GM19455 (cell line): ENCODE results near the gene RGMB.
A peak's percentile ranks its signal among the peaks of the same experiment; 100 is the strongest.

Source experiments
- ATAC-seq: cut with Tn5 transposase; IDR thresholded peaks from one replicate; pipeline ENCODE4 v1.9.1; 2021; ENCODE audit not compliant: unreplicated experiment

RGMB gene

GRCh38 chr5:98784411-98784810 is 10.9 kb downstream of the RGMB start:
- no peak for ATAC-seq

DNA sequence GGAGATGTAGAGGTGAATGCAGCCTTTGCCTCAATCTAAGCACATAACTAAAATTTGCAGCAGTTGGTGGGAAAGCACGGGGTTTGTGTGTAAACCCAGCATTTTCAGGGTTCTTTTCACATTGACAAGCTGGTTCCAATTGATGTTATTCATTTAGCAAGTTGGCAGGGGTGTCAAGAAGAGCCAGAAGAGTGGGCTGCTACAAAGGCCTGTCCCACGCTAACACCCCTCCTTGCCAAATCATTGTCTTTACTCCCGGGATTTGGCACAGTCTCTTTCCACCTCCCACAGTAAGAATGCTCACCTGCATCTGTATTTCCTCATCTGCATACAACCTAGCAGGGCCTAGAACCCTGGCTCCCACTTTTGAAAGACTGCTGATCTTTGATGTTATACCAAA is 11.8 kb downstream of the RGMB start:
- ATAC-seq, result no peak

DNA sequence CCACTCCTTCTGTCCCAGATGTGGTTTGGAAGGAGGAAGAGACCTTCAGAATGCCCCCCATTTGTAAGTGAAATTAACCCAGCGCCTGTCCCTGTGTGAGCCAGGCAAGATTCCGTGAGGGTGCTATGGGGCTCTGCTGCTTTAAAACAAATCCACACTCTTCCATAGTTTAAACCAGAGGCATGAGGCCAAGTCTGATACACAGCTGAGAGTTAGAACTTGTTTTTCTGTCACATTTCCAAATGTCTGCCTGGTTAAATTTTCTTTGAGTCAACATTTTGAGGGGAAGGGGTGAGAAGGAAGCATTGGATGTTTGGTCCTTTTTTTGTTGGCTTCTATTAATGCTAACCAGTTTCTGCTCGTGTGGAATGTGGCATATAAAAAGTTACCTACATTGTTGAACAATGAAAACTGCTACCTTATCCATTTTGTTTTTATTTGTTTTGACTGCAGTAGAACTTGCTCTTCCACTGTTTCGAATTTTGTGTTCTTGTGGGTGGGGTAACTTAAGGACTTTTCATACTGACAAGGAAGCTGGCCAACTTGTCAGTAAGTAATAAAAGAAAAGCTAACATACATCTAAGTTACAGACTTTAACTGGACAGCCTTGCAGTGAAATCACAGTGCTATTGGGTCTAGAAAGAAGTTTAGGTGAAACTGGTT is 12.9 kb downstream of the RGMB start:
- ATAC-seq, result no peak

DNA sequence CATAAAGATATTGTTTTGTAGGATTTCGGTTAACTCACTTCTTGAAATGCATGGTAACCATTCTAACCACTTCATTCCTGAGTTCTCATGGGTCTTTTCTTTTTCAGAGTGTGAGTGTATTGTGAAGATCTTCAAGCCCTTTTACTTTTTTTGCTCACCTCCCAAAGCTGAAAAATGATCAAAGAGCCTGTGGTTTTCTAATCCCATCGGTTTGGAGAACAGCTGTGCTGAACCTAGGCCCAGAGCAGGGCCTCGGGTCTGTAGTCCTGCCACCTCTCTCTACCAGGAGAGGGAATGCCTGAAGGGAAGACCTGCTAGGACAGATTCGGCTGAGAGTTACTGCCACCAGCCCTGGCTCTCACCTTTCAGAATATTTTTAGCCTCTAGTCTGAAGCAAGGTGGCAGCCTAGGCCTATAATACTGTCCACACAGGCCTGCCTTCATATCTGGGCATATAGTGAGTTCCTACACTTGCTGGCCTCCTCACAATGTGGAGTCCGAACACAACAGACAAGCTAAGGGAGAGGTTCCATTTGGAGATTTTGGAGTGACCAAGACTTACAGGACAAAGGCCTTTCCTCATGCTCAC is 13.8 kb downstream of the RGMB start:
- ATAC-seq, result no peak

DNA sequence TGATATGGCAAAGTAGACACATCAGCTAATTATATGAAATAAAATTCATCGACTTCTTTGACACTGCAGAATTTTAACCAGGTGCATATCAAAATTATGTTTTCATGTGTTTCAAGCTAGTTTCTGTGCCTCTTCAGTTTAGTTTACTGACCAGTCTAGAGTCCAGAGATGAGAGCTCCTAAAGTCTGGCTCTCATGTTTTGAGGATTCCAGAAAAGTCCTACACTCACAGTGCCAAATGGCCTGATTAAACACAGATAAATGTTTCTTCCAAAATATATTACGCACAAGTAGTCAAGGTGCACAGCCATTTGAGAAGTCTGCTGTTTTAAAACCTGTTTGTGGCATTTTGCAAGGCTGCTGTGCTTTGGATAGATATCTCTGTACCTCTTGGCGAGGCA is 15.6 kb downstream of the RGMB start:
- no peak for ATAC-seq

GRCh38 chr5:98791001-98791519 is 17.6 kb downstream of the RGMB start:
- no peak for ATAC-seq

DNA sequence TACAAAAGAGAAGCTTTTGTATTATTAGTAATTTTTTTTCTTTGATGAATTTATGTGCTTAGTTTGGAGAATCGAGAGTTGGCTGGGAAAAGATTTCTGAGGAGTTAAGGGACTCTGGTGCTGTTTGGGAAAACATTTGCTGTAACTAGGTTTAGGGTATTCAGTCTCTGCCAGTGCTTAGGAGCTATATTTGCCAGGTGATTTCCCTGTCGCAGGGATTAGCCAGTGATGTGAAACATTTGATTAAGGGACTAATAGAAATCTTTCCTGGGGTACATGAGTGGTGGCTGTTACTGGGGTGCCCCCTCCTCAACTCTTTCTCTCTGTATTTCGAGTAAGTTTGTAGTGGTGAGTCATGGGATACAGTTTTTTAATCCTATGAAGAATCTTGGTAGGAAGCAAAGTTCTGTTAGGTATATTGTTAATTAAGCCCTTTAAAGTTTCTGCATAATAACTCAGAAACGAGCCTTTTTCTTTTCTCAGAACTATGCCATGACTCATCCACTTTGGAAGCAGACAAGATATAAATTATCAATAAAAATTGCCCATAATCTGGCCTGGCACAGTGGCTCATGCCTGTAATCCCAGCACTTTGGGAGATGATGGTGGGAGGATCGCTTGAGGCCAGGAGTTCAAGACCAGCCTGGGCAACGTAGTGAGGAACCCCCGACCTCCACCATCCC is 18.6 kb downstream of the RGMB start:
- no peak for ATAC-seq

- no peak for ATAC-seq
These were observed 19.8 kb downstream of the RGMB start for GRCh38 chr5:98793223-98793622.

DNA sequence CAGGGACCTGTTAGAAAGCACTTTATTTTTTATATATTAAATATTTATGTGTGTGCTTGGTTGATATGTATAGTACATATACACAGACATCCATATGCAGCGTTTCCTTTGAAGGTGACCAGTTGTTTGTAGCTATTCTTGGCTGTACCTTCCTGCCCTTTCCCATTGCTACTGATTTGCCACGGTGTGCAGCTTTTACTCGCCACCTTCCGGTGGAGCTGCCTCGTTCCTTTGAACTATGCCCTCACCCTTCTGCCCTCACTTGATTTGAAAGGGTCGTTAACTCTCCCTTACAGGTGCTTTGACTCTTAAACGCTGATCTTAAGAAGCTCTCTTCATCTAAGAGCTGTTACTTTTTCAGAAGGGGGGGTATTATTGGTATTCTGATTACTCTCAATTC is 20.5 kb downstream of the RGMB start:
- ATAC-seq, result no peak

- ATAC-seq, result no peak
These were observed 21.1 kb downstream of the RGMB start for GRCh38 chr5:98794414-98795080.

- no peak for ATAC-seq
These were observed 21.8 kb downstream of the RGMB start for GRCh38 chr5:98795243-98795642.

DNA sequence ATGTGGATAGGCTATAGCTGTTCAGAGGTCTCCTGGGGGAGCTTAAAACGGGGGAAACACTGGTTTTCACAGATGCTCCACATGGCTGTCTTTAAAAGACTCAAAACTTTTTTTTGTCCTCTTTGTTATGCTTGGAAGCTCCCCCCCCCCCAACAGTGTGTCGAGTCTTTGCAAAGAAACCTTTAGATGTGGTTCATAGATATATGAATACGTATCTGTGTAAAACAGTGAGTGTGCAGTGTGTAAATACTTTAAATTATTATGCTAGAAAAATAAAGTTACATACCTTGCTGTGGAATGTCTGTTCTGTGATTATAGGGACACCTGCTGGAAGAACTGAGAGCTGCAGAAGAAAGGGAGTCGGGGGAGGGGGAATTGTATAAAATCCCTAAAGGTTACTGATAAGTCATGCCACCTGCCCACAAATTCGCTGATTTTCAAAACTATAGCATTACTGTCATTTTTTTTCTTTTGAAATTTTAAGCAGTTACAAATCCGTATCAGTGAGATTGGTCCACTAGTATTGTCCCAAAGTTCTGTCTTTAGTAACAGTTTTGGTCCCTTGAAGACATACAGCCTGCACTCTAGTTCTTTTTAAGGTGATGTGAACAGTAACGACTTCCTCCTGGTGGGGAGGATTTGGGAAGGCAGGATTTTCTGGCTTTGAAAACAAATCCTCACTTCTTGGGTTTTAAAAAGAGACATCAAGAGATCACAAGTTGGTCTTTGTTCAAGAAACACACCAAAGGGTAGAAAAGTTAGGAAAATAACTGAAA is 22.9 kb downstream of the RGMB start:
- peak; percentile 88 for ATAC-seq

DNA sequence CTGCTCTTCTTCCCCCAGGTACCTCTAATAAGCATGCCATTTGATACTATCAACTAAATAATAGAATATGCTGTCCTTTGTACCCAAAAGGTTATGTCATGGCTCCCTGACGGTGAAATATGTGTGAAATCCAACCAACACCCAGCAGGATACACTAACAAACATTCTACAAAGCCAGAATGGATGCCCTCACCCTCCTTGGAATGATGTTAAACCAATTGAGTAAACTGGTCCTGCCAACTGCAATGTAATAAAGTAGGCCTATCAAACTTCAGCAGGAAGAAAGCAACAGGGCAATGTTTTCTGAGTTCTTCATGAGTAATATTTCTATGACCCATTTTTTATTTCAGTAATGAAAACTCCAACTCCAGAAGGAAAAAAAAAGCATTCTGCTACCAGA is 24.9 kb downstream of the RGMB start:
- ATAC-seq, result no peak

DNA sequence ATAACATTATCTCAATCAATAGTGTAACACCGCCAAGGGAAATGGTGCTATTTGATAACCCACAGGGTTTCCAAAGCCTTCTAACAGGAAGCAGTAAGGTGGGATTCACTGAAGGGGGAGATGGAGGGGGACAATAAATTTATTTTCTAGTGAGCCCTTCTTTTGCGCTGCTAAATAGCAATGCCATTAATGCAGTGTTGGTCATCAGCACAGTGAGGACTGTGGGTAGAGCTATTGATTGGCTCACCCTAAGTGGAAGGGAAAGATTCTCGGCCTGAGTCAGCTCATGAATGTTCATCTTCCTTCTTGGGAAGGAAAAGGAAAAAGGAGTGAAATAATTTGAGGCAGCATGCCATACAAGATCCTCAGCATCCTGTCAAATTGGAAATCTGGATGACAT is 25.4 kb downstream of the RGMB start:
- ATAC-seq, result no peak

GRCh38 chr5:98804066-98804465 is 30.6 kb downstream of the RGMB start:
- ATAC-seq, result no peak

- no peak for ATAC-seq
These were observed 31.6 kb downstream of the RGMB start for GRCh38 chr5:98805070-98805469.

DNA sequence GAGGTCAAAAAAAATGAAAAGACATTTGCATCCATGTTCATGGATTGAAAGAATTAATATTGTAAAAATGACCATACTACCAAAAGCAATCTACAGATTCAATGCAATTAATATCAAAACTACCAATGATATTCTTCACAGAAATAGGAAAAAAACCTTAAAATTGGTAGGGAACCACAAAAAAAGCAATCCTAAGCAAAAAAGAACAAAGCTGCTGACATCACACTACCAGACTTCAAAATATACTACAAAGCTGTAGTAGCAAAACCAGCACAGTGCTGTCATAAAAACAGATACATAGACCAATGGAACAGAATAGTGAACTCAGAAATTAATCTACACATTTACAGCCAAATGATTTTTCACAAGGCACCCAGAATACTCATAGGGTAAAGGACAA is 34.3 kb downstream of the RGMB start:
- ATAC-seq, result no peak

GRCh38 chr5:98810206-98810605 is 36.7 kb downstream of the RGMB start:
- no peak for ATAC-seq

GRCh38 chr5:98813755-98814154 is 40.3 kb downstream of the RGMB start:
- no peak for ATAC-seq

DNA sequence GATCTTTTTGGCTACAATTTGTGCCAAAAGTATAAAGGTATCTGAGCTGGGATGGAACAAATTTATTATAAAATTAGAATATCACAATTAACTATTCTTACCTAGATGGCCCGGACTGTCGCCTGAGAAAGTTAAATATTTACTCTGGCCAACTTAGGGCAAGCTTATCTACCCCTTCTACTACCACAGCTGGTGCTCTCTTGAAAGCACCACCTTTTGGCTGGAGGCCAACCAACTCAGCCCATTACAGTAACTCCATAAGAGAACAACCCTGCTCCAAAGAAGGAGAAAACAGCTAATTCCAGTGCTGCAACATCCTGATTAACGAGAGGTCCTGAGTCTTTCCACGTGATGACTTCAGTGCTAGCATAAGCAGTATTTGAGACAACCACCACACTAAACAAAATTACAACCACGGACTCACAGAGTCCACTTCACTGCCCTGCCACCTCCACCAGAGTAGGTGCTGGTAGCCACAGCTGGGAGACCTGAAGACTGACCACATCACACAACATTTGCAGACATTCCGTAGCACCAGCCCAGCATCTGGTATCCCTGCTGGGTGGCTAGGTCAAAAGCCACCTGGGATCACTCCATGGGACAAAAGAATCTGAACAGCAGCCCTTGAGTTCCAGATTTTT is 43.2 kb downstream of the RGMB start:
- ATAC-seq, result no peak
